RKO (cell line): ENCODE results near the gene GALNT9.

Experiments used
- DNase-seq: peaks from one replicate; pipeline ENCODE4 v3.0.0-alpha.2; 2016; ENCODE audit warnings: low spot score

The GALNT9 gene

DNA sequence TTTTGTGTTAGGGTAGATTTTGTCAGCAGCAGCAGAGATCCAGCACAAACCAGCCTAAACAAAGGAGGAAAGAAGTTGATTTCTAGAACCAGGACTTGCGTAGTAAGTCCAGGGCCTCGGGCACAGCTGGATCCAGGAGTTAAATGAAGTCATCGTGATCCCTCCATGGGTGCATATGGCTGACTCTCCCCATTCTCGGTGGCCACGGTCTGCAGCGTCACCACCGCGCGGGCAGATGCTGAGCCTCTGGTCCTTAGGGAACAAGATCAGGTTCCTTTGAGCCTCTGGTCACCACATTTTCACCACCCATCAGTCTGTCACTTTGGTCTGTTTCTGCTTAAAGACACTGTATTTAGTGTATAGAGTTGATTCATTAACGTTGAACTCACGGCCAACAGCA is 14.8 kb upstream of the GALNT9 start:
- DNase-seq: no peak

DNA sequence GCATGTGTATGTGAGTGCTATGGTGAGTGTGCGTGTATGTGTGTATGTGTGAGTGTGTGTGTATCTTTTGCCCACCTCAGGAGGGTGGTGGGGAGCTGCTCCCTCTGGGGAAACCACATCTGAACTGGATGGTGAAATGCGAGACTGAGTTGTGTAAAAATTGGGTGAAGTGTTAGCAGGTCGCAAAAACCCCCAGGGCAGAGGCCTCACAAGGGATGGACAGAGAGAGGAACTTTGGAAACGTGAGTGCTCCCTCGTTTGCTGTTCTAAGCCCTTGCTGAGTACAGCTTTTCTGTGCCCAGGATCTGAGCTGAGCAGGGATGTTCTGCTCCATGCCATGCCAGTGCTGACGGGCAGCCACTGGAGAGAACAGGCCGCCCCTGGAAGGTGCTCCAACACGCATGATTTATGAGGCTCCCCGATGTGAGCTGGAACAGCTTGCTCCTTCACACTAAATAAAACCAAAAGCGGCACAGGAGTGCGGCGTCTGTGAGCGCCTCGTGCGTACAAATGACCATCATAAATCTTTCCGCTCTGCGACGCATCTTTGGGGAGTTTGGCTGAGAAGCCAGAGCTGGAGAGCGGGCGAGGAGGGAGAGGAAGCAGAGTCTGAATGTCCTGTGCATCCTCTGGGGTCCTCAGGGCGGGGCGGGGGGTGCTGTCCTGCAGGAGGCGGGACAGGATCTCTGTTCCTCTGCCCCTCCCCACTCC is 14.1 kb upstream of the GALNT9 start:
- no peak for DNase-seq

DNA sequence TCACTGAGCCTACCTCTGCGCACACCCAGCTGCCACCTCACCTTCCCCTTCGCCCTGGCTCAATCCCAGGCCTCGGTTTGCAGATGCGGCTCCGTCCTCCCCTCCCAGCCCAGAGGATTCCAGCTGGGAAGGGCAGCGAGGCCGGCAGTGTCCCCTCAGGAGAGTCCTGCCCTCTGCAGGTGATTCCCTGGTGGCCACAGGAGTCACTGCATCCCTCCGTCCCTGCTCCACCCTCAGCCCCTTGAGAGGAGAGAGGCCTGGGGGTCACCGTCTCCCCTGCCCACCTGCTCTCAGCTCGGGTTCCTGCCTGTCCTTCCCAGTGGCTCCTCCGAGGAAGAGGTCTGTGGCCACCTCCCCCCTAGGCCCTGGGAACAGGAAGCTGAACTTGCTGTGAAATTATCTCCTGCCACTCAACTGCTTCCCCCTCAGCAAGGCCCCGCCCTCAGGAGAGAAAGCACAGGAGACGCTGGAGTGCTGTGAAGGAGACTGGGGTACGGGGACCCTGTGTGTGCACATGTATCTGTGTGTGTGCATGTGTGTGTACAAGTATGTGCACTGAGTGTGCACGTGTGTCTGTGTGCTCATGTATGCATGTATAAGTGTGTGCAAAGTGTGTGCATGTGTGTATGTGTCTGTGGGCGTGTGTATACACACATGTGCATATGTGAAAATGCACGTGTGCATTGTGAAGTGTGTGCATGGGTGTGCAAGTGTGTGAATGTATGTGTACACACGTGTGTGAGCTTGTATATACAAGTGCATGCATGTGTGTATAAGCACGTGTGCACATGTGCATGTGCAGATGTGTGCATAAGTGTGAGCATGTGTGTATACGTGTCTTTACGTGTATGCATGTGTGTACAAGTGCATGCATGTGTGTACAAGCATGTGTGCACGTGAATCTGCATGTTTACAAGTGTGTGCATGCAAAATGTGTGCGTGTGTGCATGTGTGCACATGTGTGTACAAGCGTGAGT is 13.2 kb upstream of the GALNT9 start:
- DNase-seq: no peak

DNA sequence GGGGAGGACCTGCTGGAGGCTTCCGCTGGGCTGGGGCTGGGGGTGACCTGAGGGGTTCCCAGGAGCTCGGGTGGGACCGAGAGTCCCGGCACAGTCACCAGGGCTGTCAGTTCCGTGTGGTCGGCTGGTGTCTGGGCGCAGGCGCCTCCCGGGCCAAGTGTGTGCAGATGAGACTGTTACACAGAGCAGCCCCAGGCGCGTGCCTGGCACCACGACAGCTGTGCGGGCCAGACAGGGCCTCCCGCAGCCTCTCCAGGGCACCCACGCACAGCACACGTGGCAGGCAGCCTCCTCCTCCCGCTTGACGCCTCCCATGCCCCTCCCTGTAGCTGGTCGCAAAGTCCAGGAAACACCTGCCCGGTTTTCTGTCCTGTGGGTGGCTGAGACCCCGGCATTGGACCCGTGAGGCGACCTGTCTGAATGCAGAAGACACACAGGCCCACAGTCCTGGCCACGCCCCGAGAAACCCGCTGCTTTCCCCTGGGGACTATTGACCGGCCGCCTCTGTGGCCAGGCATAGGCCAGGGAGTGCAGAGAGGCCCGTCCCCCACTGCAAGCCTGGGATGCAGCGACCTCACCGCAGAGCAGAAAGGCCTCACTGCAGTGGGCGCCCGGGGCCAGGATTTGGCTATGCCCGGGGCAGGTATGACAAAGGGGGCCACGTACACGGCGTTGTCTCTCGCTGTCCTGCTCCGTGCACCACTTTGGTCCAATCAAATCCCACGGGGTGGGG is 12.1 kb upstream of the GALNT9 start:
- no peak for DNase-seq

DNA sequence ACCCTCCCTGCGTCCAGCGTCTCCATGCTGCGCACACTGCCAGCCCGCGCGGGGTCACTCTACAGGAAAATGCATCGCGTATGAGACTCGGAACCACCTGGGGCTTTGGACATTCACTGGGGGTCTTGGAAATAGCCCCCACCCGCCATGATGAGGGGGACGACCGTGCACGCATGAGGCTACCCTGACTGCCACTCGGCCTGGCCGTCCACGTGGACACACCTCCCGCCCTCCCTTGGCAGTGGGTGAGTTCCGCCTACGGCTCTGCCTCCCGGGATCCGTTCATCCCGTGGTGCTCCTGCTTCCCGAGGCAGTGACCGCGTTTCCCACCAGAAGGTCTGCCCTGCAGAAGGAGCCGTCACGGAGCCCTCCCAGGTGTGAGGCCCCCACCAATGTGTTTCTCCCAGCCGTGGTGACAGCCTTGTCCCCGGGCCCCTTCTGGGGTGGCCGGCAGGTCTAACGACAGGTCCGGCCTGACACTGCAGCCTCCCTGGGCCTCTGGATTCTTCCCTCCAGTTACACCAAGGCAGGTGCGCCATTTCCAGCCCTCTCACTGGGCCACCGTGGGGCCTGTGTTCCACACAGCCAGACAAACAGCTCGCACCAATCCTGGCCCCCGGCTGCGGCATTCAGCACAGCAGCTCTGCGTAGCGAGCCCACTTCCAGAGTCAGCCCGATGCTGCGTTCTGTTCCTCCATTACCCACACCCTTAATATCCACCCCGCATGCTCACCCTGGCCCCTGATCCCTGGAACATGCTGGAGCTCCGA is 11.1 kb upstream of the GALNT9 start:
- DNase-seq: no peak

DNA sequence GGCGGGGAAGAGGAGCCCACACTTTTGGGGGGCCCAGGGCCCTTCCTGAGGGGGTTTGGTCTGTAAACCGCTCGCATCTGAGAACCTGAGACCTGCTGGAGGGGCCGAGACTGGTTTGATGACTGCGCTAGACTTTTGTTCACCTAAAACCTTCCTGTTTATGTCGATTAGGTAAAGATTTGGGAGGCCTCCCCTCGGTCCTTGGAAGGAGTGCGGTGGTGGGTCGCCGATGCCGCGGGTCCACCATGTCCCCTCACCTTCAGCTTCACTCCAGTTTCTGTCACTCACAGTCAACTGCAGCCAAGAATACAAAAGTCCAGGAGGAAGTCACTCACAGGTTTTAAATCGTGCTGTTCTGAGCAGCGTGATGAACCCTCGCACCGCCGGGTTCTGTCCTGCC is 10.5 kb upstream of the GALNT9 start:
- no peak for DNase-seq

DNA sequence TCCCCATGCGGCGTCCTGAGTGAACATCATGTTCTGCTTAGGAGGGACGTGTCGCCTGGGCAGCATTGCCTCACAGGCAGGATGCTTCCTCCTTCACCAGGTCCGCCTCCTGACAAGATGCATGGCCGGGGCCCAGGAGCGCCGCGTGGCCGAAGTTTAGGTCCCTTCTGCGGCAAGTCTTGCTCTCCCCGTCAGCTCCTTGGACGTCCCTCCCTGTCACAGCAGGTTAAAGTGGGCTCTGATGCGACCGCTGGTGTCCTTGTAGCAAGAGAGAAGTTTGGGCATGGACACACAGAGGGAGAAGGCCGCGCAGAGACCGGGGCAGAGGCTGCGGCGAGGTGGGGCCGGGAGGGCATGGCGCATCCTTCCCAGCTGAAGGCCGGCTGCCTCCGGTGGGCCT is 9.4 kb upstream of the GALNT9 start:
- DNase-seq: no peak

DNA sequence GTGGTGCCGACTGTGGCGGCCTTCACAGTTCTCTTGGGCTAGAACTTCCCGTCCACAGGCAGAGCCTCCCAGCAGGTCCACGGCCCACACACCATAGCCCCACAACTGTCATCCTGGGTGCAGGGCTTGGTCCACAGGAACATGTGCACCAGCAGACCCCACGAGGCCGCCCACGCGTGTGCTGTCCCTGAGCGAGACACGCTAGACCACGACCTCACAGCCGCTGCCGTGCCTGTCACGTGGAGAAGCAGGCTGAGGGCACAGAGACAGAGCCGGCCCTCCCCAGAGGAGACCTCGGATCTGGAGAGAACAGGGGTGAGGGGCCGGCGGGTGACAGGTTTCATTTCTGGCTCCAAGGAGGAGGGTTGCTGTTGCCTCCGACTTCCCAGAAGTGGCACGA is 8.9 kb upstream of the GALNT9 start:
- no peak for DNase-seq

DNA sequence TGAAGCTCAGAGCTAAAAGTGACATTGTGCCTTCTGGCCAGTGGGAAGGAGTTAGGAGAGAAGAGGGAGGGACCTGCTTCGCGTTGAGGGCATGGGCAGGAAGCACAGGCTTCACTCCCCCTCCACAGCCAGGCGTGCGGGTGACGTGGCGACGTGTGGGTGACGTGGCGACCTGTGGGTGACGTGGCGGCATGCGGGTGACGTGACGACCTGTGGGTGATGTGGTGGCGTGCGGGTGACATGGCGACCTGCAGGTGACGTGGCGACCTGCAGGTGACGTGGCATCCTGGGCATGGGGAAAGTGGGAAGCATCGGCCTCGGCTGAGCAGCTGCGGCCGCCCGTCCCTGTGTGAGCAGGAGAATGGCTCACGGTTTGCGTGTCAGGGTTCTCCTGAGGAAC is 8.2 kb upstream of the GALNT9 start:
- DNase-seq: peak; percentile 44

DNA sequence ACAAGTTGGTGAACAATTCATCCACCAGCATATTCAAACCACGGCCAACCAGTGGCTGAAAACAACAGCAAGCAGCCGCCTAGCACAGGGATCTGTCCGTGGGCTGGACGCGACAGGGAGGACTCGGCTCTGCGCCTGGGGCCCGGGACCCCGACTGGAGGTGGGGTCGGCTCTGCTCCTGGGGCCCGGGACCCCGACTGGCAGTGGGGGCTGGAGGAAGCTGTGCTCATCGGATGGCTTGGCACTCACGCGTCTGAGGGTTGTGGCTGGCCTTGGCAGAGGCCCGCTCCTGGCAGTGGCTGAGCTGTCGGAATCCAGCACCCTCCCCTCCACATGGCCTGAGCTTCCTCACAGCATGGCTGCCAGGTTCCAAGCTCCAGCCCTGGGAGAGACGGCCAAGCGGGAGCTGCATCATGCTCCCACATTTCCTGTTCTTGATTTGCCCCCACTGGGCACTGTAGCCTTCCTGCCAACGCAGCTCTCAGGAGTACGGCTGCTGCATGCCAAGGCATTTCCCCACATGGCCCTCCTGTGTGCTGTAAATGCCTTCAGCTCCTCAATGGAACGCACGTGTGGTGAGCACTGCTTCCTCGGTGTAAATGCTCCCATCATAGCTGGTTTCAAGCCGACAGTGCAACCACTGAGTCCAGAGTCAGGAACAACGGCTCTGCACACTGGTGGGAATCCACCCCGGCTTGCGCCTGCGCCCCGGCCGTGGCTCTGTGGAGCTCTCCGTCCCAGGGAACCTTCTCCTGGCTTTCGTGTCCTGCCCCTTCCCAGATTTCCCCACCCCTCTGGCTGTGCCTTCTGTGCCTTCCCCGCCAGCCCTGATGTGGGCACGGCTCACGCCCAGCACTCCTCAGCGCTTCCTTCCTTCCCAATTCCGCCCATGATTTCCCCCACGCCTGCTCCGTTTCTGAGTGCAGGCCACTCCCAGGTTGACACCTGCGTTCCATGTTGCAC is 7.3 kb upstream of the GALNT9 start:
- no peak for DNase-seq

DNA sequence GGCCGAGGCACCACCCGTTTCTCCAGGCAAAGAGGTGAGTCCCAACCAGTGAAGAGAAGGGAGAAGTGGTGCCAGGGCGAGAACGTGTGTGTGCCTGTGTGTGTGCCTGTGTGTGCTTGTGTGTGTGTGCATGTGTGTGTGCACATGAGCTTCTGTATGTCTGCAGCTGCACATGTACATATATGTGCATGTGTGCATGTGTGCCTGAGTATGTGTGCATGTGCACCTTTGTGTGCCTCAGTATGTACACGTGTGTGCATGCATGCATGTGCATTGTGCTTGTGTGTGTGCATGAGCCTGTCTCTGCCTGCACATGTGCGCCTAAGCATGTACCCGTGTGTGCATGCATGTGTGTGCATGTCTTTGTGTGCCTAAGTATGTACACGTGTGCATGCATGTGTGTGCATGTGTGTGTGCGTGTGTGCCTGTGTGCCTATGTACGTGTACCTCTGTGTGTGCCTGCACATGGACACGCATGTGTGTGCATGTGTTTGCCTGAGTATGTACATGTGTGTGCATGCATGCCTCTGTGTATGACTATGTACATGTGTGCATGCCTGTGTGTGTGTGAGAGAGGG is 5.9 kb upstream of the GALNT9 start:
- no peak for DNase-seq

DNA sequence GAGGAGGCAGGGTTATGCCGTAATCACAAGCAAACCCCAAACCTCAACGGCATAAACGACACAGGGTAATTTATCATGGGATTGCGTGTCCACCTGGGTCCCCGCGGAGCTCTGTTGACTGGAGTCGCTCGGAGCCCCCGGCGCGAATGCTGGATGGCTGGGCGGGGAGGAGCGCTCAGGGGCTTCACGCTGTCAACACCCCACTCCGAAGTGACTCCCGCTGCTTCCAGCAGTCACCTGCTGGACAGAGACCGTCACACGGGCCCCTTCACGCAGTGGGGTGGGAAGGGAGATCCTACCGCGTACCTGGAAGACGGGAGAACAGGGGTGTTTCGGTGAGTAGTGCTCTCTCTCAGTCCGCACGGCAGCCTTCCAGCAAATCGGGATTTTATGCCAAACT is 4.4 kb upstream of the GALNT9 start:
- DNase-seq: no peak

DNA sequence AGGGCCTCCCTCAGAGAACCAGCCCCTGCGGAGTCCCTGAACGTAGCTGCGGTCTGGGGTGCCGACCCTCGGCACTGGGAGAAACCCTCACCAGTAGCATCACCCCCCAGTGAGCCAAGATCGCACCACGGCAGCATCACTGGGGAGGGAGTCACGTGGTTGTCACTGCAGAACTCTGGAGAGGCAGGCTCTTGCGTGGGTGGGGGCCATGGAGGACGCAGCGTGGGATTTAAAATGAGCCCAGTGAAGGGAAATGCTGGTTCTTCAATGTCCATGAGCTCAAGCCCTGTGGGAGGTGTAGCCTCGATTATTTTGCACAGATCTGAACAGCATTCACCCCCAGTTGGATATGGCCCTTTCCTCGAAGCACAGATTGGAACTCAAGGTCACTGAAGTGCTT is 3.9 kb upstream of the GALNT9 start:
- DNase-seq: no peak

DNA sequence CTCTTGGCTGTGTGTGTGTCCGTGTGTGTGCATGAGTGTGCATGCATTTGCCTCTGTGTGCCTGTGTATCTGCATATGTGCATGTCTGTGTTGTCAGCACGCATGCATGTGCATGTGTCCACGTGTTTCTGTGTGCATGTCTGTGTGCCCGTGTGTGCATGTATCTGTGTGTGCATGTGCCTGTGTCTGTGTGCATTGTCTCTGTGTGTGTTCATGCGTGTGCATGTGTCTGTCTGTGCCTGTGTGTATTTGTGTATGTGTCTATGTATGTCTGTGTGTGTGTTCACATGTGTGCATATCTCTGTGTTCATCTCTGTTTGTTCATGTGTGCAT is 1.1 kb upstream of the GALNT9 start:
- no peak for DNase-seq

DNA sequence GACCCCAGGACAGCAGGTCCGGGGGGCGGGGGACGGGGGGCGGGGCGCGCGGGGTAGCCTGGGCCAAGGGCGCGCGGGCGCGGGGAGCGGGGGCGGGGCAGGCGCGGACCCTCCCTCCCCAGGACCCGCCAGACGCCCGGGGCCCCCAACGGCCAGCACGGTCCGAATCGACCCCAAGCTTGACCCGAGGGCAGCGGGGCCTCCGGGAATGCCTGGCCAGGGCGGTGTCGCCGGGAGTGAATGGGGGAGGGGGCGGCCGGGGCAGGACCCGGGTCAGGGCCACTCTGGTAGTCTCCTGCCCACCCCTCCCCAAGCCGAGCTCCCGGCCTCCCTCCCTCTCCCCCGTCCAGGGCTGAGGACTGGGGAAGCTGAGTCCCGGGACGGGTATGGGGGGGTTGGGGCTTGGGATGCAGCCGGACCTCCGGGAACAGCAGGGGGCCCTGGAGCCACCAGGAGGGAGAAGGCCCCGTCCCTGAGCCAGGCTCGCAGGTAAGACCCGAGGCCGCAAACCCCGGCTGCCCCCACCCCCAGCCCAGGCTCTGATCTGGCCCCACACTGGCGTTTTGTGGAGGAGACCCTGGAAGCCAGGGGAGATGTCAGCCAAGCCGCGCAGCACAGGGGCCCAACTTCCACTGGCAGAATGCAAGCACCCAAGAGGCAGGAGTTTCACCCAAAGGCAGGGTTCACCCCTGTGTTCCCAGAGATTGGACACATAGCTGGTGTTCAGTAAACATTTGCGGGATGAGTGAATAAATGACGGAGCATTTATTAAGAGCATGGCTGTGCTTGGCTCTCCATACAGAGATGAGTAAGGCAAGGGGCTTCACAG is 545 bp upstream of the GALNT9 start:
- no peak for DNase-seq

DNA sequence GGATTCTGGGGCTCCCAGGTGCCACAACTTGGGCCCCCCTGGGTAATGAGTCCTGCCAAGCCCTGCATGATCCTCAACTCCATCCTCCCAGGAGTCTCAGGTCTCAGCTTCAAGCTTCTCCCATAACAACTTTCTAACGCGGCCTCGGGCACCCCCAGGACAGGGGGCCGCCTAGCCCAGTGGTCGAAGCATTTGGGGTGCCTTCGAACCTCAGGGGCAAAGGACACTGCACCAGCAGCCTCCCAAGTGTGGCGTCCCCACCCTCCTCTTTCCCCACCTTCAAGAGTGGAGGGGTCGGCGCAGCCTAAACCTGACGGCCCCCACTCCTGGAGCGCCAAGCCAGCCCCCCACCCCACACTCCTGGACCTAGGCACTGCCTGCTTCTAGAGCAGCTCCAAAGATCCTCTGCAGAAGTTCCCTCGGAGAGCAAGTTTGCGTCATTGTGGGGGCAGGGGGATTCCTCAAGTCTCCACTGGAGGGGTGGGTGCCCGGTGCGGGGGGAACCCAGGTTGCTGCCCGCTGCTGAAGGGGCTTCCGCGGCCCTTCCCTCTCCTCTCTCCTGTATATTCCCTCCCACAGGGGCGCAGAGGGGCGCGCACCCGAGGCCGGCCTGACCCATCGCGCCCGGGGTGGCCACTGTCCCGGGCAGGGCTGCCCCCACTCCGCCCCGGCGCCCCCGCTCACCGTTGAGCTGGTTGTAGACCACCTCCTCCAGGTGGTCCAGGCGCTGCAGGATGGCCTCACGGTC is 933 bp downstream of the GALNT9 start:
- DNase-seq: no peak

DNA sequence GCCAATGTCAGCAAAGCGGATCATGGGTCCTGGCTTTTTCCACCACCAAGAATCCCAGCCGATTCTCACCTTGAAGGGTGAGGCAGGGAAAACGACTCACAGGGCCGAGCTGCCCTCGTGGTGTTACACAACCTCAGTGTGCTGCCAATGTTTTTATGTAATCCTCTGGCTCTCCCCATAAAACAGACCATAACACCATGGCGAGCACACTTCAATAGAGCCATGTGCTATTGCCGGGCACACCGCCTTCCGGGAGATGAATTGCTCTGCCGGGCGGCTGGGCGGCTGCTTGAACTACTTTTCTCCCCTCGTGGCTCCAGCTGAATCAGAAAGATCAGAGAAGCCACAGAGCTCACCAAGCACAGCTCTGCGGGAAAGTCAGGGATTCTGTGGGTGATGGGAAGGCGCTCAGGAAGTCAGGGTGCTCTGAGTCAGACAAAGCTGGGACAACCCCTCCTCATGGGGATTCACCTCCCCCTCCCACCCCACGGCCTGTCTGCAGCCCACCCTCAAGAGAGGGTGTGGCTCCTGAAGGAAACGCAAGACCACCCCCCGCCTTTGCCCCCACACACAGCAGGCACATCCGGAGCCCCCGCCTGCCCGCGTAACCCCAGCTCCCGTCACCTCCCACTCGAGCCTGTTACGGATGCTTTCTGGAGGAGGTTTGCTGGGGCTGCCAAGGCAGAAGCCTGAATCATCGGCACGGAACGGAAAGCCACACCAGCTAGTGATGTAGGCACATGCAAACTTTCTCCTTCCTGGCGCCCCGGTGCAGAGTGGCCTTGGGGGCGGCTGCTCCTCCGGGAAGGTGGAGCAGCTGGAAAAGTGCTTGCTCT is 1.8 kb downstream of the GALNT9 start:
- DNase-seq: peak; percentile 95

DNA sequence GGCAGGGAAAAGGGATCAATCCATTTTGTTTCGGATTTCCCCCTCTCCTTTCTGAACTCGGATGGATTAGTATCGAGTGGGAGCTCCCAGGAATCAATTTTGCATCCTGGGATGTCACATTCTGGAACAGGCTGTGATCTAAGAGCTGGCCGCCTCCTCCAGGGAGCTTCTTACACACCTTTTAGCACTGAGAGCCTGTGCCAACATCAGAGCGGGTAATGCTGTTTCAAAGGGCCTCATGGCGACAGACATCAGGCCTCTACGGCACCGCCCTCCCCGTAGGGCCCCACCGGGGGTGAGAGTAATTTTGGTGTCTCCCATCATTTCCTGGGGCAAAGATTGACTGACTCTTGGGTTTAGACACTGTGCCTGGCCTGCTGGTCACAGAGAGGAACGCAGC is 2.7 kb downstream of the GALNT9 start:
- peak; percentile 37 for DNase-seq
